HepG2 (cell line): ENCODE data around the gene ACTL6A. TPM values are rescaled to one million over a fixed set of nuclear protein-coding genes. Genes with fewer than 3 reads are reported as not detected.

Experiments used
- BRCA1 ChIP-seq: sonication (generic); formaldehyde crosslinking; IDR thresholded peaks from 2 replicates; pipeline ENCODE4 v1.4.0; 2020; ENCODE audit warnings: missing genetic modification reagents
- CENPT ChIP-seq: sonication (generic); formaldehyde crosslinking; IDR thresholded peaks from 2 replicates; pipeline ENCODE4 v1.8.0; 2022; ENCODE audit warnings: low read depth, mild to moderate bottlenecking, moderate library complexity, missing genetic modification reagents
- FLYWCH1 ChIP-seq: sonication (generic); formaldehyde crosslinking; IDR thresholded peaks from 2 replicates; pipeline ENCODE4 v1.8.1; 2023; ENCODE audit warnings: mild to moderate bottlenecking, missing genetic modification reagents
- ISX ChIP-seq: sonication (generic); formaldehyde crosslinking; conservative IDR thresholded peaks from 2 replicates; pipeline ENCODE4 v1.5.0; 2020; ENCODE audit warnings: missing genetic modification reagents
- NFIB ChIP-seq: sonication (generic); formaldehyde crosslinking; IDR thresholded peaks from 2 replicates; pipeline ENCODE4 v1.9.0; 2021; ENCODE audit warnings: missing genetic modification reagents, mild to moderate bottlenecking, borderline replicate concordance
- NFYC ChIP-seq: IDR thresholded peaks from 2 replicates; pipeline ENCODE4 v1.6.1; 2016; ENCODE audit warnings: missing genetic modification reagents, missing compliant biosample characterization
- NR3C1 ChIP-seq: sonication (generic); formaldehyde crosslinking; IDR thresholded peaks from 2 replicates; pipeline ENCODE4 v1.4.0; 2020; ENCODE audit warnings: missing genetic modification reagents
- ZFYVE20 ChIP-seq: sonication (generic); formaldehyde crosslinking; IDR thresholded peaks from 2 replicates; pipeline ENCODE4 v1.8.0; 2023; ENCODE audit warnings: low read depth, mild to moderate bottlenecking, moderate library complexity, missing genetic modification reagents, borderline replicate concordance
- ZMYM4 ChIP-seq: sonication (generic); formaldehyde crosslinking; IDR thresholded peaks from 2 replicates; pipeline ENCODE4 v1.8.1; 2023; ENCODE audit warnings: mild to moderate bottlenecking, missing genetic modification reagents
- ZNF124 ChIP-seq: sonication (generic); formaldehyde crosslinking; IDR thresholded peaks from 2 replicates; pipeline ENCODE4 v1.4.0; 2020; ENCODE audit warnings: missing genetic modification reagents
- ZNF749 ChIP-seq: sonication (generic); formaldehyde crosslinking; IDR thresholded peaks from 2 replicates; pipeline ENCODE4 v1.8.0; 2022; ENCODE audit warnings: mild to moderate bottlenecking, missing genetic modification reagents, moderate library complexity, borderline replicate concordance
- ZSCAN25 ChIP-seq: sonication (generic); formaldehyde crosslinking; IDR thresholded peaks from 2 replicates; pipeline ENCODE4 v1.8.0; 2022; ENCODE audit warnings: mild to moderate bottlenecking, missing genetic modification reagents
- polyA plus RNA-seq, 8 experiments: library from polyadenylated mRNA; depleted of rRNA in 3 of 8; stranded (reverse) in 7 of 8; unstranded in 1 of 8; fragments of >200 nt; fragmentation: Illumina TruSeq in 4 of 8; extraction: Trizol in 4 of 8; gene quantifications; 2 replicates each; pipeline versions ENCODE4 v1.2.1 to v1.2.3, GENCODE V29; 2011 to 2016; ENCODE audit warnings: low read depth in 4 of 8, missing spikeins in 1 of 8, mixed read lengths in 1 of 8; ENCODE audit not compliant: insufficient read depth in 1 of 8
- total RNA-seq, 5 experiments: library from RNA; depleted of rRNA; stranded (reverse); fragments of >200 nt; fragmentation: Illumina TruSeq; extraction: Trizol; gene quantifications; 2 replicates each; pipeline ENCODE4 v1.2.3, GENCODE V29; 2016; ENCODE audit warnings: low read depth in 1 of 5
- TF ChIP-seq, protein P1 (sequence below): sonication (generic); formaldehyde crosslinking; IDR thresholded peaks from 2 replicates; pipeline ENCODE4 v1.8.0; 2022; ENCODE audit warnings: missing genetic modification reagents, mild to moderate bottlenecking, borderline replicate concordance
- TF ChIP-seq, protein P2 (sequence below): sonication (generic); formaldehyde crosslinking; conservative IDR thresholded peaks from 2 replicates; pipeline ENCODE4 v1.5.0; 2020; ENCODE audit warnings: missing genetic modification reagents
- TF ChIP-seq, protein P3 (sequence below): sonication (generic); formaldehyde crosslinking; IDR thresholded peaks from 2 replicates; pipeline ENCODE4 v1.4.0; 2020; ENCODE audit warnings: low read depth, missing genetic modification reagents
- TF ChIP-seq, protein P4 (sequence below): sonication (generic); formaldehyde crosslinking; conservative IDR thresholded peaks from 2 replicates; pipeline ENCODE4 v1.8.0; 2022; ENCODE audit warnings: mild to moderate bottlenecking, moderate library complexity, missing genetic modification reagents
- TF ChIP-seq, protein P5 (sequence below): IDR thresholded peaks from 2 replicates; pipeline ENCODE4 v1.6.1; 2012; ENCODE audit warnings: low read length, improper control_type of control experiment

Gene ACTL6A
- total and polyA plus RNA-seq, 2 of the 13 experiments (the other 11 are each of a cell fraction or from before 2014, with no cell fraction given), result 58.1 to 84.1 TPM

DNA sequence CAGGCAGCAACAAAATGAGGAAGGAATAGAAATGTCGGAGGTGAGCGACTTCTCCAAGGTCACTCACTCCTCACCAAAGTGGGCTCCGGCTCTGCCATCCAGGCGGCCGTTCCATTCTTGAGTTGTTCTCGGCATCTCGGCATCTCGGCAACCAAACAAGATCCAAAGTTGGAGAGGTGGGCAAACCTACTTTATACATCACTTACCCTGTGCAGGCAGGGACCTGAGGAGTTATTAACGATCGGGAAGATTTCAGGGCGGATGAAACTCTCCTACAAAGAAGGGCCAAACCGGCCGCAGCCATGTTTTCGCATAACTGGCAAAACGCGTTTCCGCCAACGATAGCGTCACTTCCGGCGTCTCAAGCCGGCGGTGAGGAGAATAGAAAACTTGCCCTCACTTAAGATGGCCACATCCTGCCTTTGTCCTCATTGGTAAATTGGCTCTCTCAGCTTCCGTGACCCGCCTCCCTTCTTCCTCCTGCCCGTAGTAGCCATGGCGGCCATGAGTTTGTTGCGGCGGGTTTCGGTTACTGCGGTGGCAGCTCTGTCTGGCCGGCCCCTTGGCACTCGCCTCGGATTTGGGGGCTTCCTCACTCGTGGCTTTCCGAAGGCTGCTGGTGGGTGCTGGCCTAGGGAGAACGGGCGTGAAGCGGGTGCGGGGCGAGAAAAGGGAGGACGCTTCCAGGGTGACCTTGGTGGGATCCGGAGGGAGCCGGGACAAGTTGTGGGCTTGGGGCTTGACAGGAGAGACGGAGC lies 41.8 kb downstream of the ACTL6A start, which contains the start of the genes MRPL47 and NDUFB5 (continued):
- peak; percentile 88 for TF ChIP-seq NFYC (CRISPR knock-in tag)
- no peak for TF ChIP-seq NFIB
- TF ChIP-seq, protein P1, sequence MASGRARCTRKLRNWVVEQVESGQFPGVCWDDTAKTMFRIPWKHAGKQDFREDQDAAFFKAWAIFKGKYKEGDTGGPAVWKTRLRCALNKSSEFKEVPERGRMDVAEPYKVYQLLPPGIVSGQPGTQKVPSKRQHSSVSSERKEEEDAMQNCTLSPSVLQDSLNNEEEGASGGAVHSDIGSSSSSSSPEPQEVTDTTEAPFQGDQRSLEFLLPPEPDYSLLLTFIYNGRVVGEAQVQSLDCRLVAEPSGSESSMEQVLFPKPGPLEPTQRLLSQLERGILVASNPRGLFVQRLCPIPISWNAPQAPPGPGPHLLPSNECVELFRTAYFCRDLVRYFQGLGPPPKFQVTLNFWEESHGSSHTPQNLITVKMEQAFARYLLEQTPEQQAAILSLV (CRISPR knock-in tag), result peak; percentile 73
- TF ChIP-seq ZNF749 (CRISPR knock-in tag), result no peak
- no peak for TF ChIP-seq CENPT (CRISPR knock-in tag)
- no peak for TF ChIP-seq ZFYVE20 (CRISPR knock-in tag)
- TF ChIP-seq ISX (CRISPR knock-in tag), result no peak; the same call in 1 of the 2 replicates
- TF ChIP-seq, protein P2, sequence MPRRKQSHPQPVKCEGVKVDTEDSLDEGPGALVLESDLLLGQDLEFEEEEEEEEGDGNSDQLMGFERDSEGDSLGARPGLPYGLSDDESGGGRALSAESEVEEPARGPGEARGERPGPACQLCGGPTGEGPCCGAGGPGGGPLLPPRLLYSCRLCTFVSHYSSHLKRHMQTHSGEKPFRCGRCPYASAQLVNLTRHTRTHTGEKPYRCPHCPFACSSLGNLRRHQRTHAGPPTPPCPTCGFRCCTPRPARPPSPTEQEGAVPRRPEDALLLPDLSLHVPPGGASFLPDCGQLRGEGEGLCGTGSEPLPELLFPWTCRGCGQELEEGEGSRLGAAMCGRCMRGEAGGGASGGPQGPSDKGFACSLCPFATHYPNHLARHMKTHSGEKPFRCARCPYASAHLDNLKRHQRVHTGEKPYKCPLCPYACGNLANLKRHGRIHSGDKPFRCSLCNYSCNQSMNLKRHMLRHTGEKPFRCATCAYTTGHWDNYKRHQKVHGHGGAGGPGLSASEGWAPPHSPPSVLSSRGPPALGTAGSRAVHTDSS, result no peak; the same call in 1 of the 2 replicates
- TF ChIP-seq FLYWCH1 (CRISPR knock-in tag), result no peak
- TF ChIP-seq, protein P3, sequence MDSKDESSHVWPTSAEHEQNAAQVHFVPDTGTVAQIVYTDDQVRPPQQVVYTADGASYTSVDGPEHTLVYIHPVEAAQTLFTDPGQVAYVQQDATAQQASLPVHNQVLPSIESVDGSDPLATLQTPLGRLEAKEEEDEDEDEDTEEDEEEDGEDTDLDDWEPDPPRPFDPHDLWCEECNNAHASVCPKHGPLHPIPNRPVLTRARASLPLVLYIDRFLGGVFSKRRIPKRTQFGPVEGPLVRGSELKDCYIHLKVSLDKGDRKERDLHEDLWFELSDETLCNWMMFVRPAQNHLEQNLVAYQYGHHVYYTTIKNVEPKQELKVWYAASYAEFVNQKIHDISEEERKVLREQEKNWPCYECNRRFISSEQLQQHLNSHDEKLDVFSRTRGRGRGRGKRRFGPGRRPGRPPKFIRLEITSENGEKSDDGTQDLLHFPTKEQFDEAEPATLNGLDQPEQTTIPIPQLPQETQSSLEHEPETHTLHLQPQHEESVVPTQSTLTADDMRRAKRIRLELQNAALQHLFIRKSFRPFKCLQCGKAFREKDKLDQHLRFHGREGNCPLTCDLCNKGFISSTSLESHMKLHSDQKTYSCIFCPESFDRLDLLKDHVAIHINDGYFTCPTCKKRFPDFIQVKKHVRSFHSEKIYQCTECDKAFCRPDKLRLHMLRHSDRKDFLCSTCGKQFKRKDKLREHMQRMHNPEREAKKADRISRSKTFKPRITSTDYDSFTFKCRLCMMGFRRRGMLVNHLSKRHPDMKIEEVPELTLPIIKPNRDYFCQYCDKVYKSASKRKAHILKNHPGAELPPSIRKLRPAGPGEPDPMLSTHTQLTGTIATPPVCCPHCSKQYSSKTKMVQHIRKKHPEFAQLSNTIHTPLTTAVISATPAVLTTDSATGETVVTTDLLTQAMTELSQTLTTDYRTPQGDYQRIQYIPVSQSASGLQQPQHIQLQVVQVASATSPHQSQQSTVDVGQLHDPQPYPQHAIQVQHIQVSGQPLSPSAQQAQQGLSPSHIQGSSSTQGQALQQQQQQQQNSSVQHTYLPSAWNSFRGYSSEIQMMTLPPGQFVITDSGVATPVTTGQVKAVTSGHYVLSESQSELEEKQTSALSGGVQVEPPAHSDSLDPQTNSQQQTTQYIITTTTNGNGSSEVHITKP (CRISPR knock-in tag), result no peak
- TF ChIP-seq NR3C1 (CRISPR knock-in tag), result no peak
- TF ChIP-seq ZSCAN25 (CRISPR knock-in tag), result no peak
- TF ChIP-seq, protein P4, sequence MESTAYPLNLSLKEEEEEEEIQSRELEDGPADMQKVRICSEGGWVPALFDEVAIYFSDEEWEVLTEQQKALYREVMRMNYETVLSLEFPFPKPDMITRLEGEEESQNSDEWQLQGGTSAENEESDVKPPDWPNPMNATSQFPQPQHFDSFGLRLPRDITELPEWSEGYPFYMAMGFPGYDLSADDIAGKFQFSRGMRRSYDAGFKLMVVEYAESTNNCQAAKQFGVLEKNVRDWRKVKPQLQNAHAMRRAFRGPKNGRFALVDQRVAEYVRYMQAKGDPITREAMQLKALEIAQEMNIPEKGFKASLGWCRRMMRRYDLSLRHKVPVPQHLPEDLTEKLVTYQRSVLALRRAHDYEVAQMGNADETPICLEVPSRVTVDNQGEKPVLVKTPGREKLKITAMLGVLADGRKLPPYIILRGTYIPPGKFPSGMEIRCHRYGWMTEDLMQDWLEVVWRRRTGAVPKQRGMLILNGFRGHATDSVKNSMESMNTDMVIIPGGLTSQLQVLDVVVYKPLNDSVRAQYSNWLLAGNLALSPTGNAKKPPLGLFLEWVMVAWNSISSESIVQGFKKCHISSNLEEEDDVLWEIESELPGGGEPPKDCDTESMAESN (CRISPR knock-in tag), result 0 out of 2 replicates have a peak, but pooled peaks have one; percentile 20
- TF ChIP-seq, protein P5, sequence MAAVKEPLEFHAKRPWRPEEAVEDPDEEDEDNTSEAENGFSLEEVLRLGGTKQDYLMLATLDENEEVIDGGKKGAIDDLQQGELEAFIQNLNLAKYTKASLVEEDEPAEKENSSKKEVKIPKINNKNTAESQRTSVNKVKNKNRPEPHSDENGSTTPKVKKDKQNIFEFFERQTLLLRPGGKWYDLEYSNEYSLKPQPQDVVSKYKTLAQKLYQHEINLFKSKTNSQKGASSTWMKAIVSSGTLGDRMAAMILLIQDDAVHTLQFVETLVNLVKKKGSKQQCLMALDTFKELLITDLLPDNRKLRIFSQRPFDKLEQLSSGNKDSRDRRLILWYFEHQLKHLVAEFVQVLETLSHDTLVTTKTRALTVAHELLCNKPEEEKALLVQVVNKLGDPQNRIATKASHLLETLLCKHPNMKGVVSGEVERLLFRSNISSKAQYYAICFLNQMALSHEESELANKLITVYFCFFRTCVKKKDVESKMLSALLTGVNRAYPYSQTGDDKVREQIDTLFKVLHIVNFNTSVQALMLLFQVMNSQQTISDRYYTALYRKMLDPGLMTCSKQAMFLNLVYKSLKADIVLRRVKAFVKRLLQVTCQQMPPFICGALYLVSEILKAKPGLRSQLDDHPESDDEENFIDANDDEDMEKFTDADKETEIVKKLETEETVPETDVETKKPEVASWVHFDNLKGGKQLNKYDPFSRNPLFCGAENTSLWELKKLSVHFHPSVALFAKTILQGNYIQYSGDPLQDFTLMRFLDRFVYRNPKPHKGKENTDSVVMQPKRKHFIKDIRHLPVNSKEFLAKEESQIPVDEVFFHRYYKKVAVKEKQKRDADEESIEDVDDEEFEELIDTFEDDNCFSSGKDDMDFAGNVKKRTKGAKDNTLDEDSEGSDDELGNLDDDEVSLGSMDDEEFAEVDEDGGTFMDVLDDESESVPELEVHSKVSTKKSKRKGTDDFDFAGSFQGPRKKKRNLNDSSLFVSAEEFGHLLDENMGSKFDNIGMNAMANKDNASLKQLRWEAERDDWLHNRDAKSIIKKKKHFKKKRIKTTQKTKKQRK, result no peak
- no peak; the same call in 1 of the 2 replicates for TF ChIP-seq BRCA1
- 0 out of 2 replicates have a peak, but pooled peaks have one; percentile 19 for TF ChIP-seq ZNF124 (CRISPR knock-in tag)
- peak; percentile 85 for TF ChIP-seq ZMYM4 (CRISPR knock-in tag)
